K562 (cell line): ENCODE measurements around the gene FAT2. TPM values are rescaled to one million over a fixed set of nuclear protein-coding genes. Genes with fewer than 3 reads are reported as not detected.

Experiments used
- ATAC-seq: fragments of 200-7000 bp; cut with Tn5 transposase; 3 replicates; pipeline ENCODE4 v1.9.1; 2020; ENCODE audit warnings: moderate library complexity
- BruUV-seq: library from RNA; stranded (reverse); fragments of 400-500 nt; replicated peaks from 2 replicates; lab custom pipeline; 2021; lab: Mats Ljungman, UMichigan
- CTCF ChIA-PET: fragments of 300-600 bp; formaldehyde crosslinking; extraction: SDS; loops from one replicate; lab custom pipeline; 2021; ENCODE audit warnings: low intra/inter-chr PET ratio; lab: Yijun Ruan, JAX
- POLR2A ChIA-PET: fragments of 300-600, 350-650 bp; sonication (Branson Sonifier 250); formaldehyde crosslinking; extraction: SDS; loops from one replicate; lab custom pipeline; 2021; ENCODE audit warnings: antibody characterized with exemption, inconsistent platforms; lab: Yijun Ruan, JAX
- DNase-seq, 4 experiments: peaks; one replicate each; pipeline versions ENCODE4 v3.0.0 to v3.0.0-alpha.2; 2011 to 2018; ENCODE audit warnings: low spot score in 3 of 4, mixed read lengths in 3 of 4; ENCODE audit errors: extremely low read depth in 1 of 4
- FAIRE-seq: peaks from 2 replicates; lab custom pipeline; 2011; peaks lifted over from hg19 to GRCh38; lab: Jason Lieb, UNC
- H2AFZ ChIP-seq: 2 replicates; pipeline ENCODE4 v1.6.0; 2011; ENCODE audit warnings: low read depth, low read length, control low read depth, inconsistent platforms
- H3K27ac ChIP-seq: fragments of 200-600 bp; 3 replicates; pipeline ENCODE4 v1.8.0; 2011; ENCODE audit warnings: low read depth, mild to moderate bottlenecking, control low read depth, inconsistent platforms, low read length, moderate library complexity, mixed read lengths; ENCODE audit errors: extremely low read depth
- H3K27me3 ChIP-seq, 2 experiments: fragments of 300-600 bp in 1 of 2; 2 replicates in 1 of 2; 3 replicates in 1 of 2; pipeline versions ENCODE4 v1.6.0 to v1.8.0; 2011; ENCODE audit warnings: inconsistent platforms in 2 of 2, low read length in 2 of 2, mild to moderate bottlenecking in 1 of 2, mixed read lengths in 1 of 2, moderate library complexity in 1 of 2; ENCODE audit not compliant: control insufficient read depth in 2 of 2, insufficient read depth in 2 of 2
- H3K36me3 ChIP-seq: fragments of 300-600 bp; 3 replicates; pipeline ENCODE4 v1.8.0; 2011; ENCODE audit warnings: mild to moderate bottlenecking, low read length, inconsistent platforms; ENCODE audit not compliant: control insufficient read depth, insufficient read depth
- H3K4me1 ChIP-seq, 2 experiments: fragments of 200-600 bp in 1 of 2; replicated peaks in 1 of 2; 2 replicates in 1 of 2; 3 replicates in 1 of 2; pipeline versions ENCODE4 v1.5.1 to v1.8.0; 2011; ENCODE audit warnings: inconsistent platforms in 2 of 2, low read length in 2 of 2, mild to moderate bottlenecking in 1 of 2, mixed read lengths in 1 of 2, moderate library complexity in 1 of 2; ENCODE audit not compliant: control insufficient read depth in 2 of 2, insufficient read depth in 2 of 2
- H3K4me2 ChIP-seq: 2 replicates; pipeline ENCODE4 v1.6.1; 2011; ENCODE audit warnings: low read length, control low read depth, inconsistent platforms, mixed read lengths; ENCODE audit not compliant: insufficient read depth
- H3K4me3 ChIP-seq: fragments of 200-600 bp; sonication (generic), shearing (Covaris generic); 2 replicates; pipeline ENCODE4 v1.5.1; 2016; ENCODE audit warnings: control low read depth, inconsistent platforms
- H3K79me2 ChIP-seq: fragments of 200-600 bp; 3 replicates; pipeline ENCODE4 v1.8.0; 2011; ENCODE audit warnings: low read length, inconsistent platforms; ENCODE audit not compliant: control insufficient read depth, insufficient read depth
- H3K9ac ChIP-seq, 2 experiments: 2 replicates each; pipeline versions ENCODE4 v1.6.0 to v1.6.1; 2011; ENCODE audit warnings: low read depth in 2 of 2, low read length in 2 of 2, control low read depth in 1 of 2, inconsistent platforms in 1 of 2, mild to moderate bottlenecking in 1 of 2, mixed read lengths in 1 of 2; ENCODE audit not compliant: insufficient read depth in 1 of 2
- H3K9me1 ChIP-seq: one replicate; pipeline ENCODE4 v1.6.0; 2011; ENCODE audit warnings: inconsistent platforms, mild to moderate bottlenecking, low read length, moderate library complexity; ENCODE audit not compliant: control insufficient read depth, insufficient read depth
- H3K9me3 ChIP-seq: replicated peaks from 2 replicates; pipeline ENCODE4 v1.5.1; 2011; ENCODE audit warnings: low read depth, low read length, inconsistent platforms; ENCODE audit not compliant: control insufficient read depth, insufficient read depth
- H4K20me1 ChIP-seq: replicated peaks from 2 replicates; pipeline ENCODE4 v1.6.1; 2011; ENCODE audit warnings: low read length, inconsistent platforms, mixed read lengths; ENCODE audit not compliant: control insufficient read depth, insufficient read depth
- BRD4 ChIP-seq: fragments of 200-600 bp; sonication (generic); IDR thresholded peaks from 2 replicates; pipeline ENCODE4 v1.6.1; 2017; ENCODE audit warnings: inconsistent platforms
- NFXL1 ChIP-seq: fragments of 450-650 bp; formaldehyde crosslinking; IDR thresholded peaks from 2 replicates; pipeline ENCODE4 v1.4.0; 2021; ENCODE audit warnings: mild to moderate bottlenecking
- PCBP1 ChIP-seq: fragments of 200-400 bp; formaldehyde crosslinking; IDR thresholded peaks from 2 replicates; pipeline ENCODE4 v1.6.1; 2018; ENCODE audit warnings: mild to moderate bottlenecking, low read depth, low read length; ENCODE audit not compliant: poor library complexity, severe bottlenecking
- RBM39 ChIP-seq: fragments of 200-400 bp; formaldehyde crosslinking; optimal IDR thresholded peaks from 2 replicates; pipeline ENCODE3; 2018; ENCODE audit warnings: low read depth, low read length
- SMAD4 ChIP-seq: fragments of 250-450 bp; sonication (Bioruptor Pico); conservative IDR thresholded peaks from 2 replicates; pipeline ENCODE4 v1.8.0; 2021; ENCODE audit warnings: inconsistent platforms, mild to moderate bottlenecking, moderate library complexity
- TEAD4 ChIP-seq, 2 experiments: sonication (generic) in 1 of 2; formaldehyde crosslinking in 1 of 2; IDR thresholded peaks; 2 replicates each; pipeline versions ENCODE4 v1.6.1 to v1.8.0; 2012 to 2022; ENCODE audit warnings: borderline replicate concordance in 1 of 2, inconsistent platforms in 1 of 2, low read length in 1 of 2, mild to moderate bottlenecking in 1 of 2, missing genetic modification reagents in 1 of 2
- ZNF3 ChIP-seq: fragments of 250-450 bp; sonication (Bioruptor Pico); IDR thresholded peaks from 2 replicates; pipeline ENCODE4 v1.5.0; 2021; ENCODE audit warnings: mild to moderate bottlenecking, moderate library complexity
- ZNF316 ChIP-seq: fragments of 450-650 bp; IDR thresholded peaks from 2 replicates; pipeline ENCODE4 v1.6.1; 2016
- WGBS: fragments of 100-300 bp; shearing (Covaris generic); methylation state at CpG from one replicate; pipeline ENCODE4 v1.1.6; 2016; ENCODE audit warnings: low coverage, mixed read lengths; ENCODE audit not compliant: insufficient coverage; ENCODE audit errors: missing lambda C conversion rate; 5-methylcytosine and 5-hydroxymethylcytosine counted together
- in situ Hi-C: fragments of 300-500 bp; cut with MboI; formaldehyde crosslinking; loops from 4 replicates; pipeline ENCODE4 v1.15.0; 2018; ENCODE audit warnings: inconsistent platforms, mixed read lengths
- intact Hi-C: fragments of 100-400 bp; cut with micrococcal nuclease; formaldehyde crosslinking; loops from 2 replicates; pipeline ENCODE4 v1.14.2; 2022
- polyA plus RNA-seq, 8 experiments: library from polyadenylated mRNA; depleted of rRNA in 4 of 8; stranded (reverse) in 5 of 8; unstranded in 3 of 8; fragments of >200 nt; fragmentation: Nextera tagmentation in 2 of 8; fragmentation: Illumina TruSeq in 1 of 8; extraction: Ambion mirVana in 2 of 8; extraction: Trizol in 1 of 8; gene quantifications; 2 replicates each; pipeline versions ENCODE4 v1.2.1 to v1.2.3, GENCODE V29; 2011 to 2014; ENCODE audit warnings: inconsistent platforms in 1 of 8, missing spikeins in 1 of 8
- total RNA-seq, 7 experiments: library from RNA; depleted of rRNA in 6 of 7; stranded (reverse); fragments of >200 nt in 6 of 7; fragmentation: Illumina TruSeq in 2 of 7; extraction: Trizol in 2 of 7; gene quantifications; 2 replicates each; pipeline versions ENCODE4 v1.2.1 to v1.2.3, GENCODE V29; 2011 to 2021; ENCODE audit warnings: low replicate concordance in 1 of 7
- TF ChIP-seq, protein P1 (sequence below), 2 experiments: fragments of 450-650 bp in 1 of 2; IDR thresholded peaks; 2 replicates each; pipeline ENCODE4 v1.6.1; 2011 to 2017; ENCODE audit warnings: low read depth in 2 of 2, antibody characterized with exemption in 1 of 2, borderline replicate concordance in 1 of 2, low read length in 1 of 2, mild to moderate bottlenecking in 1 of 2, mixed read lengths in 1 of 2; ENCODE audit not compliant: control insufficient read depth in 1 of 2
- TF ChIP-seq, protein P2 (sequence below): fragments of 450-650 bp; formaldehyde crosslinking; IDR thresholded peaks from 2 replicates; pipeline ENCODE4 v1.4.0; 2020; ENCODE audit warnings: mild to moderate bottlenecking, moderate library complexity
- TF ChIP-seq, protein P3 (sequence below): fragments of 450-650 bp; IDR thresholded peaks from 2 replicates; pipeline ENCODE4 v1.6.1; 2017; ENCODE audit warnings: mild to moderate bottlenecking, moderate library complexity
- TF ChIP-seq, protein P4 (sequence below): sonication (generic); formaldehyde crosslinking; IDR thresholded peaks from 2 replicates; pipeline ENCODE4 v1.8.0; 2022; ENCODE audit warnings: mild to moderate bottlenecking, missing genetic modification reagents, borderline replicate concordance

FAT2 gene
- total and polyA plus RNA-seq, 9 of the 15 experiments (the other 6 are each of a cell fraction or from before 2014, with no cell fraction given) = not detected

DNA sequence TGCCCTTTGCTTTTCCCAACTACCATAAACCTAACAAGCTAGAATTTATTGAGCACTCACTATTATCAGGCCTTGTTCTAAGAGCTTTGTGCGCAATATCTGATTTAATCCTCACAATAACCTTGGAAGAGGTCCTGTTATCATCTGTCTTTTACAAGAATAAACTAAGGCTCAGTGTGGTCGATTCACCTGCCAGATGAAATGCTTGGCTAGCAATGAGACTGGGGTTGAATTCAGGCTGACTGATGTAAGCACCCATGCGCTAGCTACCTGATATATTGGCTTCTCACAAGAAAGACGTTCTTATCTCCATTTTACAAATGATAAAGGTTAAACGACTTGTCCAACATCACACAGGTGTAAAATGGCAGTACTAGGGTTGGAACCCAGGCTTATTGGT is 37.4 kb downstream of the FAT2 start (continued):
- TF ChIP-seq, protein P1, sequence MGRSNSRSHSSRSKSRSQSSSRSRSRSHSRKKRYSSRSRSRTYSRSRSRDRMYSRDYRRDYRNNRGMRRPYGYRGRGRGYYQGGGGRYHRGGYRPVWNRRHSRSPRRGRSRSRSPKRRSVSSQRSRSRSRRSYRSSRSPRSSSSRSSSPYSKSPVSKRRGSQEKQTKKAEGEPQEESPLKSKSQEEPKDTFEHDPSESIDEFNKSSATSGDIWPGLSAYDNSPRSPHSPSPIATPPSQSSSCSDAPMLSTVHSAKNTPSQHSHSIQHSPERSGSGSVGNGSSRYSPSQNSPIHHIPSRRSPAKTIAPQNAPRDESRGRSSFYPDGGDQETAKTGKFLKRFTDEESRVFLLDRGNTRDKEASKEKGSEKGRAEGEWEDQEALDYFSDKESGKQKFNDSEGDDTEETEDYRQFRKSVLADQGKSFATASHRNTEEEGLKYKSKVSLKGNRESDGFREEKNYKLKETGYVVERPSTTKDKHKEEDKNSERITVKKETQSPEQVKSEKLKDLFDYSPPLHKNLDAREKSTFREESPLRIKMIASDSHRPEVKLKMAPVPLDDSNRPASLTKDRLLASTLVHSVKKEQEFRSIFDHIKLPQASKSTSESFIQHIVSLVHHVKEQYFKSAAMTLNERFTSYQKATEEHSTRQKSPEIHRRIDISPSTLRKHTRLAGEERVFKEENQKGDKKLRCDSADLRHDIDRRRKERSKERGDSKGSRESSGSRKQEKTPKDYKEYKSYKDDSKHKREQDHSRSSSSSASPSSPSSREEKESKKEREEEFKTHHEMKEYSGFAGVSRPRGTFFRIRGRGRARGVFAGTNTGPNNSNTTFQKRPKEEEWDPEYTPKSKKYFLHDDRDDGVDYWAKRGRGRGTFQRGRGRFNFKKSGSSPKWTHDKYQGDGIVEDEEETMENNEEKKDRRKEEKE (IDR thresholded peaks at IDR 0.05; ENCODE audit: borderline replicate concordance in 1 of 2, control insufficient read depth in 1 of 2, low read depth in 2 of 2, low read length in 1 of 2) = no peak
- no peak for TF ChIP-seq NFXL1 (CRISPR knock-in tag)
- no peak for TF ChIP-seq BRD4
- no peak for TF ChIP-seq TEAD4 (IDR thresholded peaks at IDR 0.05; ENCODE audit: low read length)
- TF ChIP-seq TEAD4 (CRISPR knock-in tag; IDR thresholded peaks at IDR 0.05; ENCODE audit: borderline replicate concordance) = no peak

DNA sequence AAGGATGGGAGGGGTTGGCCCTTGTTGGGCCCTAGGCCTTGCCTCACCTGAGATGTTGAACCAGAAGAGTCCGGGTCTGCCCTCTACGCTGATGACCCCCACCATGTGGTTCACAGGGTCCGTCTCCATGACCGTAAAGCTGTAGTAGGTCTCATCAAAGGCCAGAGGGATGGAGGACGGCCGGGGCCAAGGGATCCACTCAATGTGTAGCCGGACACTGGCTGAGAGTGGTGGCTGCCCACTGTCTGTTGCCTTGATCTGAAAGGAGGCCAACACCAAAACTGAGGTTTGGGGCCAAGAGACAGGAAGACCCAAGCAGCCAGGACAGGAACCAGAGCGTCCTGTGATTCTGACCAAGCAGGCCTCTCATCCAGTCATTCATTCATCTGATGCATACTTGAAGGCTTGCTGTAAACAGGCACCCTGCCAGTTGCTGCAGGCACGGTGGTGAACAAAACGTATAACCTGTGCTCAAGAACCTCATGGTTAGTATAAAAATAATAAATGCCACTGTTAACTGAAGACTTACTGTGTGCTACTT is 37.9 kb downstream of the FAT2 start:
- Histone ChIP-seq H3K79me2 (no peaks in the 10 kb centered on the region), H3K27ac (no peak overlapping the region), H3K4me2 (no peak overlapping the region), H2AFZ (no peak overlapping the region), H3K9ac (no peak overlapping the region), H3K27me3 (peaks cover 7 to 35% of the 10 kb centered on the region in 2 experiments; a peak in 3 of 5 replicates), H3K4me1 (no peaks in the 10 kb centered on the region), H3K9me1 (no peaks in the 10 kb centered on the region), H3K36me3 (no peaks in the 10 kb centered on the region), H3K9me3 (no peaks in the 10 kb centered on the region), H4K20me1 (no peaks in the 10 kb centered on the region), H3K4me3 (no peak overlapping the region)
- TF ChIP-seq ZNF3 (CRISPR knock-in tag) = no peak
- no peak for TF ChIP-seq ZNF316
- no peak for TF ChIP-seq PCBP1
- TF ChIP-seq, protein P2, sequence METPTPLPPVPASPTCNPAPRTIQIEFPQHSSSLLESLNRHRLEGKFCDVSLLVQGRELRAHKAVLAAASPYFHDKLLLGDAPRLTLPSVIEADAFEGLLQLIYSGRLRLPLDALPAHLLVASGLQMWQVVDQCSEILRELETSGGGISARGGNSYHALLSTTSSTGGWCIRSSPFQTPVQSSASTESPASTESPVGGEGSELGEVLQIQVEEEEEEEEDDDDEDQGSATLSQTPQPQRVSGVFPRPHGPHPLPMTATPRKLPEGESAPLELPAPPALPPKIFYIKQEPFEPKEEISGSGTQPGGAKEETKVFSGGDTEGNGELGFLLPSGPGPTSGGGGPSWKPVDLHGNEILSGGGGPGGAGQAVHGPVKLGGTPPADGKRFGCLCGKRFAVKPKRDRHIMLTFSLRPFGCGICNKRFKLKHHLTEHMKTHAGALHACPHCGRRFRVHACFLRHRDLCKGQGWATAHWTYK (CRISPR knock-in tag) = no peak
- TF ChIP-seq, protein P3, sequence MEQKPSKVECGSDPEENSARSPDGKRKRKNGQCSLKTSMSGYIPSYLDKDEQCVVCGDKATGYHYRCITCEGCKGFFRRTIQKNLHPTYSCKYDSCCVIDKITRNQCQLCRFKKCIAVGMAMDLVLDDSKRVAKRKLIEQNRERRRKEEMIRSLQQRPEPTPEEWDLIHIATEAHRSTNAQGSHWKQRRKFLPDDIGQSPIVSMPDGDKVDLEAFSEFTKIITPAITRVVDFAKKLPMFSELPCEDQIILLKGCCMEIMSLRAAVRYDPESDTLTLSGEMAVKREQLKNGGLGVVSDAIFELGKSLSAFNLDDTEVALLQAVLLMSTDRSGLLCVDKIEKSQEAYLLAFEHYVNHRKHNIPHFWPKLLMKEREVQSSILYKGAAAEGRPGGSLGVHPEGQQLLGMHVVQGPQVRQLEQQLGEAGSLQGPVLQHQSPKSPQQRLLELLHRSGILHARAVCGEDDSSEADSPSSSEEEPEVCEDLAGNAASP = no peak
- TF ChIP-seq RBM39 = no peak
- no peak for TF ChIP-seq BRD4
- no peak for TF ChIP-seq SMAD4 (CRISPR knock-in tag)
- TF ChIP-seq, protein P4, sequence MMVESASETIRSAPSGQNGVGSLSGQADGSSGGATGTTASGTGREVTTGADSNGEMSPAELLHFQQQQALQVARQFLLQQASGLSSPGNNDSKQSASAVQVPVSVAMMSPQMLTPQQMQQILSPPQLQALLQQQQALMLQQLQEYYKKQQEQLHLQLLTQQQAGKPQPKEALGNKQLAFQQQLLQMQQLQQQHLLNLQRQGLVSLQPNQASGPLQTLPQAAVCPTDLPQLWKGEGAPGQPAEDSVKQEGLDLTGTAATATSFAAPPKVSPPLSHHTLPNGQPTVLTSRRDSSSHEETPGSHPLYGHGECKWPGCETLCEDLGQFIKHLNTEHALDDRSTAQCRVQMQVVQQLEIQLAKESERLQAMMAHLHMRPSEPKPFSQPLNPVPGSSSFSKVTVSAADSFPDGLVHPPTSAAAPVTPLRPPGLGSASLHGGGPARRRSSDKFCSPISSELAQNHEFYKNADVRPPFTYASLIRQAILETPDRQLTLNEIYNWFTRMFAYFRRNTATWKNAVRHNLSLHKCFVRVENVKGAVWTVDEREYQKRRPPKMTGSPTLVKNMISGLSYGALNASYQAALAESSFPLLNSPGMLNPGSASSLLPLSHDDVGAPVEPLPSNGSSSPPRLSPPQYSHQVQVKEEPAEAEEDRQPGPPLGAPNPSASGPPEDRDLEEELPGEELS = no peak
- no peak for ATAC-seq
- in situ Hi-C loops (no loop called here), intact Hi-C loops (no loop called here)
- no peak for FAIRE-seq
- WGBS = 2% methylated on average over 10 of the region's 10 CpGs
- POLR2A ChIA-PET = interaction anchor here (0.5 kb wide), 1 partner anchor 18 kb away, joined by 5 read pairs; no protein-coding TSS in a partner anchor
- DNase-seq = no peak
- CTCF ChIA-PET = no interaction called here
- no TSS peak for BruUV-seq
